GM12872 (cell line): ENCODE measurements around the gene PALD1.

ENCODE experiments used
- CTCF ChIP-seq: IDR thresholded peaks from 3 replicates; pipeline ENCODE4 v1.5.1; 2011; ENCODE audit warnings: low read depth, mild to moderate bottlenecking, low read length, moderate library complexity; ENCODE audit not compliant: insufficient read depth

PALD1 gene

DNA sequence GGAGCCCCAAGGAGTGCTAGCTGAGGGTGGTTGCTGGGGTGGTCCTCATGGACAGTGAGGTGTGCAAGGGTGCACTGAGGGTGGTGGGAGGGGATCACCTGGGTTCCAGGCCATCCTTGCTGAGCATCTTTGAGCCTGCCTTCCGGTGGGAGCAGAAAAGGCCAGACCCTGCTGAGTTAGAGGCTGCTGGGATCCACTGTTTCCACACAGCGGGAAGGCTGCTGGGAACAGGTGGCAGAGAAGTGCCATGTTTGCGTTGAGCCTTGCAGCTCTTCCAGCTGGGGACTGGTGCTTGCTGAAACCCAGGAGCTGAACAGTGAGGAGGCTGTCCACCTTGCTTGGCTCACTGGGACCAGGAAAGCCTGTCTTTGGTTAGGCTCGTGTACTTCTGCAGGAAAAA lies 89.0 kb downstream of the PALD1 start:
- no peak for TF ChIP-seq CTCF

- no peak for TF ChIP-seq CTCF
Observed at GRCh38 chr10:70568113-70568512, 89.5 kb downstream of the PALD1 start.

DNA sequence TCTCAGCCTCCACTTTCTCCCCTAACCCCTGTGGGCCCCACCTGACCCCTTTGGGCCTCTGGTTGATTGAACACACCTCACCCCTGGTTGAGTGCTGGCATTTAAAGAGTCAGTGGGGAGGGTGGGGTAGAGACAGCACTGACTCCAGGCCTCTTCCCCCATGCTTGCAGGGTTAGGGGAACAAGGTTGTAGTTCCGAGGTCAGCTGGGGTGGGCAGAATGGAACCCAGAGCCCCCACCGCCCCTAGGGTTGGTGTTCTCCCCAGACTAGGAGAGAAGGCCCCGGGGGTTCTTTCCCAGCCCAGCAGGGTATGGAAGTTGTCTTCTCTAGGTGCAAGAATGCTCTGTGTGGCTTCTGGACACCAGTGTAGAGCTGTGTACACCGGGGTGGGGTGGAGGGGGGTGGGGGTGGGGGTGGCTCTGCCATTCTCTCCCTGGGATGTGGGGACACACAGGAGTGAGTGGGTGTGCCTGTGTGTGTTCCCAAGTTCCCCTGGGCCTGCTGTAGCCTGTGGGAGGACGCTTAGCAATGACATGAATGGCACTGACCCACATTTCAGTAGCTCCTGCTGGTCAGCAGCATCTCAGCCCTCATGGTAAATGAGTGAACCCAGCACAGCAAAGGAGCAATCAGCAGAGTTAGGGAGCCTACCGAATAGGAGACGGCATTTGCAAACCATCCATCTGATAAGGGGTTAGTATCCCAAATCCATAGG lies 90.4 kb downstream of the PALD1 start:
- no peak for TF ChIP-seq CTCF

GRCh38 chr10:70571236-70571635 lies 92.7 kb downstream of the PALD1 start:
- no peak for TF ChIP-seq CTCF

DNA sequence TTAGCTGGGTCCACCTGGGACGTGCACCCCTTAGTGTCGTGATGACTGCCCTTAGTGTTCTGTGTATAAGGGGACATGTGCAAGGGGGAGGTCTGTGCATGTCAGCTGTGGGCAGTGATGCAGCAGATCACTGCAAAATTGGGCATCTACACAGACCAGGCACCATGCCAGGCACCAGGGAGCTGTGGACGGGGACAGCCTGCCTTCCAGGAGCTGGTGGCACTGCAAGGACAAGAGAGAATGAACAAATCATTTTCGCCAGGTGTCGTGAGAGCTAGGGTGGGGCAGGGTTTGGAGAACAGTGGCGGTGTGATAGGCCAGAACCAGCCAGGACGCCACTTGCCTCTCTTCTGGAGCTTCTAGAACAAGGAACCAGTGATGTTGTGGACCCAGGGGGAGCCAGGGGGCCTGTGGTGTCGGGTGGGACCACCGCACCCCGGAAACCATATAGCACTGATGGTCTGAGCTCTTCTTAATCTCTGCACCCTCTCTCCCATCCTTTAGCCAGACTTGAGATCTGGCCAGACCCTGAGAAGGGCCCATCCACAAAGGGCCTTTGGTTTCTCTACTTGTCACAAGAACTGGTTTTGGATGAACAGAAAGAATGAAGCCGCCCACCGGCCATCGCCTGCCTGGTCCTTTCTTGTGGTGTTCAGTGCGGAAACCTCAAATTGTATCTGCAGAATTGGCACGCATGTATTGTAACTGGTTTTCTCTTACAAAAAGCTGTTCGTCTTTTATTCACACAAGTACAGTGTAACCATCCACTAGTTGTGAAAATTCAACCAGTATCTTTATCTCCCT lies 93.3 kb downstream of the PALD1 start:
- TF ChIP-seq CTCF, result no peak

DNA sequence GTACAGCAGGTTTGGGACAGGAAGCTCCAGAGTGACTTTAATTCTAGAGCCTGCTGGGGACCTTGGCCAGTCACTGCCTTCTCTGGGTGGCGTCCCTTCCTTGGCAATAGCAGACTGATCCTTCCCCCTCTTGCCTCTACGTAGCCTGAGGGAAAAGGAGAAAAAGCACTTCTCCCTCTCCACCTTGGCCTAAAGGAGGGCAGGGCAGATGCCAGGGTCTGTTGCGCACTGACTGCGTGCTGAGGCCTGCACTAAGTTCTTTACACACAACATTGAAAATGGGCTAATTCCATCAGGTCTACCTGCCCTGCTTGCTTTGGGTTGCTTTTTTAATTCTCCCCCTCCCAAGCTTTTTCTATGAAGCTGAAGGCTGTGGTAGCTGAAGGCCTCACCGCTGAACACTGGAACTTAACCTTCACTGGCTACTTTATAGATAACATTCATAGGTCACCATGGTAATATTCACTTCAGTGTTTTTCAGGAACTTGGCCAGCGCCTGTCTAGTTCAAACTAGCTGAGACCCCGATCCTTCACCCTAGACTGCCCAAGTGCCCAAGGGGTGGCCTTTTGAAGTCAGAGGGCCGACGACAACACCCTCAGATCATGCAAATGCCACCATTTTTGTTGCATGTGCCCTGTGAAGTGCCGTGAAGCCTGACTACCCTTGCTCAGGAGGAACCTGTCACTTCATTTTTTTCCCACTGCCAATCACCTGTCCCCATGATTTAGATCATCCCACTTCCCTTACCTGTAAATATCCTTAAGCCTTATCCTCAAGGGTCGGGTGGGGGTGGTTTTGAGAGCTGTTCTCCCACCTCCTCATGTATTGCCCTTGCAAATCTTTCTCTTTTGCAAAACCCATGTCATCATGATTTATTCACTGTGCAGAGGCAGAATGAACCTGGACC lies 95.3 kb downstream of the PALD1 start:
- no peak for TF ChIP-seq CTCF

DNA sequence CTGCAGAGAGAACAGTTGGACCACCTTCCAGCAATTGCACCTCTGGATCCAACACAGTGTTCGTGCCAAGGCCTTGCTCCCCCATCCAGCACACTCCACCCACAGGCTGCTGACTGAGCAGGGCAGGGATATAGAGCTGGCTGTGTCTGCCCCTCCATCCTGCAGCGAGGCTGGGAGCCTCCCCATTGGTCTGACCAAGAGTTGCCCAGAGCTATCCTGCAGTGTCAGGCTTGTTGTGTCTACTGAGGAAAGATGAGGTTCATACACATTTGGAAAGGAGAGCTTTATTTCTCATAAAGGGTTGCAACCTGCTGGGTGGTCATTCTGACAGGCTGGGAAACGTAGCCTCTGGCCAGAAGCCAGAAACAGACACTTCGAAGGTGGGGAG lies 96.9 kb downstream of the PALD1 start:
- no peak for TF ChIP-seq CTCF
